Smooth muscle cell (in vitro differentiated cells): Measurements from ENCODE around the gene STIM2. TPM values are rescaled to one million over a fixed set of nuclear protein-coding genes. Genes with fewer than 3 reads are reported as not detected.

Experiments
- DNase-seq: peaks from one replicate; lab custom pipeline; 2025; ENCODE audit not compliant: unreplicated experiment; lab: John Stamatoyannopoulos, UW
- H2AFZ ChIP-seq: fragments of 200-600 bp; sonication (generic); 2 replicates; pipeline ENCODE4 v1.6.0; 2016; ENCODE audit warnings: antibody characterized with exemption, low read depth, mild to moderate bottlenecking
- H3F3A ChIP-seq: fragments of 200-600 bp; sonication (generic); 2 replicates; pipeline ENCODE4 v1.6.0; 2017; ENCODE audit warnings: antibody characterized with exemption, low read depth
- H3K27ac ChIP-seq: fragments of 200-600 bp; sonication (generic); 2 replicates; pipeline ENCODE4 v1.5.1; 2016; ENCODE audit warnings: low read depth, mild to moderate bottlenecking
- H3K27me3 ChIP-seq: fragments of 200-600 bp; sonication (generic); 2 replicates; pipeline ENCODE4 v1.6.1; 2016; ENCODE audit warnings: low read depth, mild to moderate bottlenecking
- H3K36me3 ChIP-seq: fragments of 200-600 bp; sonication (generic); 2 replicates; pipeline ENCODE4 v1.5.1; 2016; ENCODE audit warnings: low read depth
- H3K4me1 ChIP-seq: fragments of 200-600 bp; sonication (generic); 2 replicates; pipeline ENCODE4 v1.5.1; 2016; ENCODE audit warnings: low read depth
- H3K4me2 ChIP-seq: fragments of 200-600 bp; sonication (generic); 2 replicates; pipeline ENCODE4 v1.6.0; 2016; ENCODE audit warnings: mild to moderate bottlenecking
- H3K4me3 ChIP-seq: fragments of 200-600 bp; sonication (generic); 2 replicates; pipeline ENCODE4 v1.5.1; 2016; ENCODE audit warnings: mild to moderate bottlenecking
- H3K79me2 ChIP-seq: fragments of 200-600 bp; sonication (generic); 2 replicates; pipeline ENCODE4 v1.6.0; 2016; ENCODE audit warnings: low read depth, mild to moderate bottlenecking
- H3K9ac ChIP-seq: fragments of 200-600 bp; sonication (generic); 2 replicates; pipeline ENCODE4 v1.6.0; 2016; ENCODE audit warnings: low read depth
- H3K9me3 ChIP-seq: fragments of 200-600 bp; sonication (generic); replicated peaks from 2 replicates; pipeline ENCODE4 v1.5.1; 2016; ENCODE audit warnings: low read depth
- H4K20me1 ChIP-seq: fragments of 200-600 bp; sonication (generic); 2 replicates; pipeline ENCODE4 v1.6.0; 2016; ENCODE audit warnings: low read depth
- CTCF ChIP-seq: fragments of 200-600 bp; sonication (generic); IDR thresholded peaks from 2 replicates; pipeline ENCODE4 v1.5.1; 2017; ENCODE audit warnings: borderline replicate concordance, mild to moderate bottlenecking, antibody characterized with exemption; ENCODE audit not compliant: insufficient read depth, poor library complexity, severe bottlenecking
- WGBS: methylation state at CpG from one replicate; pipeline ENCODE4 v1.1.7; 2016; ENCODE audit warnings: low lambda C conversion rate; 5-methylcytosine and 5-hydroxymethylcytosine counted together
- polyA plus RNA-seq: library from polyadenylated mRNA; unstranded; fragments of >200 nt; fragmentation: Nextera tagmentation; extraction: Ambion mirVana; gene quantifications from 2 replicates; pipeline ENCODE4 v1.2.1, GENCODE V29; 2016
- total RNA-seq: library from RNA; depleted of rRNA; stranded (reverse); fragments of >200 nt; gene quantifications from 2 replicates; pipeline ENCODE4 v1.2.3, GENCODE V29; 2014

The STIM2 gene
- total and polyA plus RNA-seq, 2 experiments from 2014 or later, result 31.0 to 69.0 TPM

GRCh38 chr4:26860922-26861433 is 337 bp downstream of the STIM2 start:
- Histone ChIP-seq H3F3A (peaks cover 10% of the 10 kb centered on the region), H3K27ac (peak overlapping the region; percentile 50), H3K27me3 (no peaks in the 10 kb centered on the region), H3K4me2 (peak overlapping the region; percentile 99), H3K36me3 (no peaks in the 10 kb centered on the region), H3K79me2 (peaks cover 49% of the 10 kb centered on the region), H3K4me1 (peaks cover 52% of the 10 kb centered on the region), H4K20me1 (peaks cover 34% of the 10 kb centered on the region), H2AFZ (no peak overlapping the region), H3K9me3 (no peaks in the 10 kb centered on the region), H3K9ac (peak overlapping the region; percentile 55), H3K4me3 (peak overlapping the region; percentile 79)
- no peak for TF ChIP-seq CTCF
- DNase-seq, result peak; percentile 61
- WGBS, result 2% methylated on average over 35 of the region's 70 CpGs

GRCh38 chr4:26861434-26862186 is 969 bp downstream of the STIM2 start:
- Histone ChIP-seq H3K27me3 (no peaks in the 10 kb centered on the region), H3K4me1 (peaks cover 52% of the 10 kb centered on the region), H3K4me2 (peak overlapping the region; percentile 99), H3K36me3 (no peaks in the 10 kb centered on the region), H2AFZ (no peak overlapping the region), H3F3A (peaks cover 5% of the 10 kb centered on the region), H3K9ac (peak overlapping the region; percentile 55), H3K27ac (peak overlapping the region; percentile 50), H4K20me1 (peaks cover 40% of the 10 kb centered on the region), H3K79me2 (peaks cover 55% of the 10 kb centered on the region), H3K4me3 (peak overlapping the region; percentile 79), H3K9me3 (no peaks in the 10 kb centered on the region)
- peak; percentile 55 for DNase-seq
- WGBS, result under 1% methylated on average over 29 of the region's 36 CpGs
- TF ChIP-seq CTCF, result no peak

GRCh38 chr4:26862381-26862915 is 1.8 kb downstream of the STIM2 start:
- Histone ChIP-seq H3K4me1 (peaks cover 56% of the 10 kb centered on the region), H3K4me3 (peak overlapping the region; percentile 79), H3F3A (no peaks in the 10 kb centered on the region), H2AFZ (no peak overlapping the region), H3K36me3 (no peaks in the 10 kb centered on the region), H3K9ac (peak overlapping the region; percentile 55), H3K79me2 (peaks cover 64% of the 10 kb centered on the region), H3K9me3 (no peaks in the 10 kb centered on the region), H3K4me2 (peak overlapping the region; percentile 99), H3K27ac (no peak overlapping the region), H4K20me1 (peaks cover 43% of the 10 kb centered on the region), H3K27me3 (no peaks in the 10 kb centered on the region)
- no peak for DNase-seq
- 10% methylated on average over 3 of the region's 3 CpGs for WGBS
- TF ChIP-seq CTCF, result no peak
